Heart left ventricle (tissue), 16 donors: ENCODE measurements around the gene MED8. TPM values are rescaled to one million over a fixed set of nuclear protein-coding genes. Genes with fewer than 3 reads are reported as not detected.

ENCODE experiments used
- ATAC-seq, 4 donors: fragments of 200-7000 bp; cut with Tn5 transposase; one replicate each; pipeline ENCODE4 v1.9.1; 2020 to 2022; ENCODE audit warnings: moderate library complexity in 4 of 4, mild to moderate bottlenecking in 3 of 4, moderate number of reproducible peaks in 1 of 4
- DNase-seq, 5 donors: peaks; one replicate each; pipeline ENCODE4 v3.0.0-alpha.2; 2020
- H3K27ac ChIP-seq, 12 donors: fragments of 200-600 bp; sonication (generic) in 4 of 12; one replicate each; pipeline versions ENCODE4 v1.5.0 to v1.8.0; 2016 to 2022; ENCODE audit warnings: mild to moderate bottlenecking in 2 of 12
- H3K27me3 ChIP-seq, 9 donors: fragments of 200-600 bp; sonication (generic) in 2 of 9; one replicate each; pipeline versions ENCODE4 v1.5.1 to v1.8.0; 2016 to 2022; ENCODE audit warnings: mild to moderate bottlenecking in 3 of 9
- H3K36me3 ChIP-seq, 9 donors: fragments of 200-600 bp; sonication (generic) in 2 of 9; one replicate each; pipeline versions ENCODE4 v1.5.0 to v1.8.0; 2018 to 2022; ENCODE audit warnings: mild to moderate bottlenecking in 2 of 9
- H3K4me1 ChIP-seq, 12 donors: fragments of 200-600 bp; sonication (generic) in 4 of 12; one replicate each; pipeline versions ENCODE4 v1.5.0 to v1.8.0; 2016 to 2022; ENCODE audit warnings: mild to moderate bottlenecking in 3 of 12
- H3K4me3 ChIP-seq, 12 donors: fragments of 200-600 bp; sonication (generic) in 4 of 12; one replicate each; pipeline versions ENCODE4 v1.5.0 to v1.8.0; 2017 to 2022; ENCODE audit warnings: mild to moderate bottlenecking in 9 of 12, moderate library complexity in 4 of 12
- H3K9me3 ChIP-seq, 12 donors: fragments of 200-600 bp; sonication (generic) in 4 of 12; one replicate each; pipeline versions ENCODE4 v1.5.0 to v1.8.0; 2016 to 2022; ENCODE audit warnings: mild to moderate bottlenecking in 1 of 12
- POLR2A ChIP-seq, 2 donors: fragments of 450-650 bp; IDR thresholded peaks; one replicate each; pipeline ENCODE4 v1.6.1; 2017; ENCODE audit warnings: antibody characterized with exemption in 2 of 2, mild to moderate bottlenecking in 2 of 2, moderate library complexity in 2 of 2
- WGBS, 4 donors: extraction: QIAGEN DNeasy Blood & Tissue Kit in 2 of 4; methylation state at CpG; one replicate each; pipeline versions ENCODE4 v1.1.5 to v1.1.7; 2013 to 2018; 5-methylcytosine and 5-hydroxymethylcytosine counted together
- intact Hi-C, 10 donors: fragments of 100-400 bp; cut with DNase I; formaldehyde crosslinking; loops; one replicate each; pipeline versions ENCODE4 v1.11.1 to v1.14.2; 2022
- polyA plus RNA-seq, 2 donors: library from polyadenylated mRNA; stranded (reverse); fragments of 200-250 nt; gene quantifications; one replicate each; pipeline ENCODE4 v1.2.3, GENCODE V29; 2013
- total RNA-seq, 9 donors: library from RNA; depleted of rRNA in 2 of 9; stranded (reverse); fragments of >200 nt in 2 of 9; fragmentation: NEBNext Ultra II Directional in 3 of 9; extraction: Animal tissue kit (Norgen Biotek cat#: 25700) in 3 of 9; gene quantifications; one replicate each; pipeline versions ENCODE4 v1.1.0 to v1.2.4, GENCODE V29; 2016 to 2023
- TF ChIP-seq, protein P1 (sequence below), 12 donors: fragments of 200-600 bp; sonication (generic) in 4 of 12; IDR thresholded peaks; one replicate each; pipeline versions ENCODE4 v1.5.0 to v1.8.0; 2018 to 2022; ENCODE audit warnings: antibody characterized with exemption in 12 of 12, mild to moderate bottlenecking in 5 of 12
- donor health status: ischemic (EF 13 %, LVEDD 7.1; RV severe dilation, severe dysfunction).
- donor health status: healthy with polysubstance abuse.
- donor health status: DM: no; HTN: yes; CAD: no.
- donor health status: DM: no; HTN: no; CAD: no.
- donor health status: ischemic (EF 25% LVEDD 6.9; RV normal size, moderate dysfunction).
- donor health status: ischemic (EF 25% LVEDD 5.7; RV mildly dilated, moderate dysfunction).
- donor health status: healthy.
- donor health status: DM: yes; HTN: yes; CAD: no.
- donor health status: ischemic (EF 35%, LVEDD 5.7; RV mildly dilated, moderate dysfunction).
- donor health status: nonischemic (EF 11% LVEDD 7.7; RV severe dilation, severe dysfunction).
- donor health status: DM: yes; HTN: yes; CAD: no.
- donor health status: PGD.
- donor health status: ischemic (EF 29% LVEDD 5.4; RV normal size, mild dysfunction).
- donor health status: nonischemic (EF 23%, LVEDD 6.1; RV moderate dilation, normal function).

MED8 gene
- total and polyA plus RNA-seq, 11 donors, result 11.7 to 31.4 (median 16.9) TPM

DNA sequence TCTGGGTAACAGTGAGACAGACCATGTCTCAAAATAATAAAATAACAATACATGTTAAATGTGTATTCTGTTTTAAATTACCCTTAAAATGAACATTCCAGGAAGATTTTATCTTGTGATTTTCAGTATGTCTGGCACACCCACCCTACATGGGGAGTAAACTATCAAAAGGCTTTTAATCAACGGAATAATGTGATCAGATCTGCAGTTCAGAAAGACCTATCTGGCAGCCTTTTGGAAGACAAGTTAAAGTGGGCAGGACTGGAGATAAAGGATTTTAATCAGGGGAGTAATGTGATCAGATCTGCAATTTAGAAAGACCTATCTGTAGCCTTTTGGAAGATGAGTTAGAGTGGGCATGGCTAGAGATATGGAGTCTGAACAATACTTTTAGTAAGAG lies 10.1 kb downstream of the MED8 start:
- no peak for DNase-seq
- peaks cover 0 to 62% (median 45%) of the 10 kb centered on the region in 9 donors for H3K36me3 ChIP-seq
- 86 to 100% (median 97%) methylated on average over 1 of the region's 1 CpG for WGBS, 4 donors
- H3K4me3 ChIP-seq, result no peak overlapping the region
- intact Hi-C loops, result no loop called here
- H3K9me3 ChIP-seq, result no peaks in the 10 kb centered on the region
- no peak overlapping the region for H3K27ac ChIP-seq
- no peak for ATAC-seq
- no peak for TF ChIP-seq POLR2A (IDR thresholded peaks at IDR 0.05)
- peaks cover 0 to 24% (median 15%) of the 10 kb centered on the region in 12 donors for H3K4me1 ChIP-seq
- no peaks in the 10 kb centered on the region for H3K27me3 ChIP-seq

DNA sequence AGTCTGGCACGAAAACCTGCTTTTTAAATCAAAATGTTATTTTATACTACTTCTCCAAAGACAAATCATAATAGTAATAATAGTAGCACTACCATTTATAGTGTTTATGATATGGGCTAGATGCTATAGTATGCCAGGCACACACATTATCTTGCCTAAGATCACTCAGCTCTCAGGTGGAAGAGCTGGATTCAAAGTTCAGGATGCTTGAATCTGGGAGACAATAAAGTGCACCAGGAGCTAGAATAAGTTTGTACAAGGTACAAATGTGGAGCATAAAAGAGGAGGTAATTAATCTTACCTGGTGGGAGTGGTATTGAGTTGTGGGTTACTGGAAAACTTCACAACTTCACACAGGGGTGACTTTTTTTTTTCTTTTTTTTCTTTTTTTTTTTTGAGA lies 11.8 kb downstream of the MED8 start:
- ATAC-seq (no peak), DNase-seq (no peak)
- Histone ChIP-seq H3K36me3 (peaks cover 0 to 50% (median 29%) of the 10 kb centered on the region in 9 donors), H3K4me3 (no peak overlapping the region), H3K27ac (no peak overlapping the region), H3K9me3 (no peaks in the 10 kb centered on the region), H3K27me3 (no peaks in the 10 kb centered on the region), H3K4me1 (peaks cover 3 to 36% (median 15%) of the 10 kb centered on the region in 12 donors)
- intact Hi-C loops, result no loop called here
- TF ChIP-seq POLR2A (IDR thresholded peaks at IDR 0.05), result no peak
- TF ChIP-seq, protein P1, sequence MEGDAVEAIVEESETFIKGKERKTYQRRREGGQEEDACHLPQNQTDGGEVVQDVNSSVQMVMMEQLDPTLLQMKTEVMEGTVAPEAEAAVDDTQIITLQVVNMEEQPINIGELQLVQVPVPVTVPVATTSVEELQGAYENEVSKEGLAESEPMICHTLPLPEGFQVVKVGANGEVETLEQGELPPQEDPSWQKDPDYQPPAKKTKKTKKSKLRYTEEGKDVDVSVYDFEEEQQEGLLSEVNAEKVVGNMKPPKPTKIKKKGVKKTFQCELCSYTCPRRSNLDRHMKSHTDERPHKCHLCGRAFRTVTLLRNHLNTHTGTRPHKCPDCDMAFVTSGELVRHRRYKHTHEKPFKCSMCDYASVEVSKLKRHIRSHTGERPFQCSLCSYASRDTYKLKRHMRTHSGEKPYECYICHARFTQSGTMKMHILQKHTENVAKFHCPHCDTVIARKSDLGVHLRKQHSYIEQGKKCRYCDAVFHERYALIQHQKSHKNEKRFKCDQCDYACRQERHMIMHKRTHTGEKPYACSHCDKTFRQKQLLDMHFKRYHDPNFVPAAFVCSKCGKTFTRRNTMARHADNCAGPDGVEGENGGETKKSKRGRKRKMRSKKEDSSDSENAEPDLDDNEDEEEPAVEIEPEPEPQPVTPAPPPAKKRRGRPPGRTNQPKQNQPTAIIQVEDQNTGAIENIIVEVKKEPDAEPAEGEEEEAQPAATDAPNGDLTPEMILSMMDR (IDR thresholded peaks at IDR 0.05), result no peak
- WGBS, 4 donors, result 90 to 100% (median 95%) methylated on average over 1 of the region's 1 CpG

- intact Hi-C loops, result no loop called here
- 91 to 96% (median 94%) methylated on average over 7 of the region's 7 CpGs for WGBS, 4 donors
- peaks cover 3 to 29% (median 8%) of the 10 kb centered on the region in 12 donors for H3K4me1 ChIP-seq
- TF ChIP-seq, protein P1 (IDR thresholded peaks at IDR 0.05), result no peak
- TF ChIP-seq POLR2A (IDR thresholded peaks at IDR 0.05), result no peak
- H3K36me3 ChIP-seq, result peaks cover 0 to 40% (median 19%) of the 10 kb centered on the region in 9 donors
- DNase-seq (no peak), ATAC-seq (no peak)
- no peak overlapping the region for H3K4me3 ChIP-seq
- H3K27me3 ChIP-seq, result no peaks in the 10 kb centered on the region
- no peak overlapping the region for H3K27ac ChIP-seq
- H3K9me3 ChIP-seq, result no peaks in the 10 kb centered on the region
Observed at GRCh38 chr1:43376723-43377235, 12.8 kb downstream of the MED8 start.

DNA sequence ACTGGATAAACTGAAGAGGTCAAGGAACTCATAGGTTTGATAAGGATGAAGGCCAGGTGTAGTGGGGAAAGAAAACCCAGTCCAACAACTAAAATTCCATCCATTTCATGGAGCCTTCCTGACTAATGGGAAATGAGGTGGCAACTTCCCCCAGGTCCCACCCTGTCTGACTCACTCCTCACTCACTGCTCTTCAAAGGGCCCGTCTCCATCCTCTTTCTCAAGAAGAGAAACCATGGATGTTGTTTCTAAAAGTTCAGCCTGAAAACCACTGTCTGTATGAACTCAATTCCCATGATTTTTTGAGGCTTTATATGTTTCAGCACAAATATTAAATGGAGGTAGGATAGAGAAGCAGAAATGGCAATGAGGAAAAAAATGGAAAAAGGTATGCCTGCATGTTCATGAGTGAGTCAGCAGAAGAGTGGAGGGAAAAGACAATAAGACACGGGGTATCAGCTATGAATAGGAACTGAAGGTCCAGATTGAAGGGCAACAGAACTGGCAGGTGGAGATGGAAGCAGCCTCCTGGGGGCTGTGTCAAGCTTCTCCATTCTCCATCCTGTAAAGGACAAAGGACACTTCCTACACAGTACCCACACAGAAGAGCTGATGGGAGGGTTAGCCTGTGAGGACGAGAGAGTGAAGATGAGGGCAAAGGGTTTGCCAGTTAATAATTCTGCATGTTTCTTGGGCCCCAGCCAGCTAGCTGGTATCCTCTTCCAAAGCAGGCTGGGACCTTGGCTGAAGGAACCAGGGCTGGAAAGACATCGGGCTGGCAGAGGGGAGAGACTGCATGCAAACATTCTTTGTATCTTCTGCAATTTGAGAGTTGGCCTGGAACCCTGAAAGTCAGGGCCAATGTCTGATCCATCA lies 16.3 kb downstream of the MED8 start:
- Histone ChIP-seq H3K36me3 (peaks cover 0 to 17% (median 3%) of the 10 kb centered on the region in 9 donors), H3K4me3 (no peak overlapping the region), H3K4me1 (peaks cover 0 to 31% (median 14%) of the 10 kb centered on the region in 12 donors), H3K9me3 (no peaks in the 10 kb centered on the region), H3K27ac (peak overlapping the region in 10 of 12 donors; percentile 19 to 71 (median 52)), H3K27me3 (no peaks in the 10 kb centered on the region)
- intact Hi-C loops, result no loop called here
- peak in 2 of 5 donors; percentile 40 to 48 for DNase-seq
- peak in 2 of 4 donors; percentile 46 to 47 for ATAC-seq
- TF ChIP-seq, protein P1 (IDR thresholded peaks at IDR 0.05), result no peak
- TF ChIP-seq POLR2A (IDR thresholded peaks at IDR 0.05), result peak in 1 of 2 donors; percentile 14
- 33 to 50% (median 44%) methylated on average over 4 of the region's 4 CpGs for WGBS, 4 donors
